Activated CD4-positive, alpha-beta memory T cell treated with anti-CD3 and anti-CD28 coated beads for 36 hours (primary cell): ENCODE data around the gene CDCA8. TPM values are rescaled to one million over a fixed set of nuclear protein-coding genes. Genes with fewer than 3 reads are reported as not detected.
"Not testable (repeated sequence)": the region's sequence is repeated elsewhere in the genome, so short reads cannot be mapped to it uniquely, and the experiment has no call there.

Source experiments
- CTCF ChIA-PET: fragments of 350-600 bp; sonication (Branson Sonifier 250); formaldehyde crosslinking; loops from one replicate; lab custom pipeline; 2021; ENCODE audit warnings: antibody characterized with exemption, inconsistent platforms; lab: Charles Lee
- POLR2A ChIA-PET: fragments of 350-600 bp; sonication (Branson Sonifier 250); formaldehyde crosslinking; loops from one replicate; lab custom pipeline; 2021; ENCODE audit warnings: antibody characterized with exemption; lab: Charles Lee
- DNase-seq: peaks from one replicate; pipeline ENCODE4 v3.0.0-alpha.2; 2020
- H3K27ac Mint-ChIP-seq: one replicate; pipeline ENCODE4 v1.8.0; 2021; ENCODE audit warnings: mixed read lengths
- H3K27me3 Mint-ChIP-seq: one replicate; pipeline ENCODE4 v1.8.0; 2021; ENCODE audit warnings: mixed read lengths
- H3K36me3 Mint-ChIP-seq: one replicate; pipeline ENCODE4 v1.8.0; 2021; ENCODE audit warnings: mixed read lengths
- H3K4me1 Mint-ChIP-seq: one replicate; pipeline ENCODE4 v1.8.0; 2021; ENCODE audit warnings: low read depth, mixed read lengths
- H3K4me3 Mint-ChIP-seq: one replicate; pipeline ENCODE4 v1.8.0; 2021; ENCODE audit warnings: mild to moderate bottlenecking, mixed read lengths
- H3K9me3 Mint-ChIP-seq: one replicate; pipeline ENCODE4 v1.8.0; 2021; ENCODE audit warnings: mixed read lengths
- intact Hi-C: fragments of 100-400 bp; cut with micrococcal nuclease; formaldehyde crosslinking; loops from one replicate; pipeline ENCODE4 v1.15.1; 2023
- total RNA-seq, 2 experiments: library from RNA; stranded (reverse); gene quantifications; one replicate each; pipeline ENCODE4 v1.2.3, GENCODE V29; 2021

Gene CDCA8
- total RNA-seq, 2 experiments from 2014 or later = 55.0 to 56.0 TPM

- DNase-seq = no peak
- Mint-ChIP-seq H3K9me3 (no peaks in the 10 kb centered on the region), H3K4me1 (peaks cover 20% of the 10 kb centered on the region), H3K27me3 (peaks cover 1% of the 10 kb centered on the region), H3K36me3 (no peaks in the 10 kb centered on the region), H3K4me3 (no peak overlapping the region), H3K27ac (no peak overlapping the region)
- ChIA-PET CTCF (interaction anchor here (1.1 to 16.2 kb wide), 2 partner anchors 75 to 189 kb away, joined by 3 to 220 read pairs; no protein-coding TSS in a partner anchor), POLR2A (interaction anchor here (0.7 kb wide), 1 partner anchor 24 kb away, joined by 3 read pairs; no protein-coding TSS in a partner anchor)
- intact Hi-C loops = no loop called here
Observed at GRCh38 chr1:37676281-37677142, 15.8 kb upstream of the CDCA8 start.

- peaks cover 20% of the 10 kb centered on the region for H3K4me1 Mint-ChIP-seq
- H3K4me3 Mint-ChIP-seq = no peak overlapping the region
- H3K27ac Mint-ChIP-seq = no peak overlapping the region
- no peak for DNase-seq
- CTCF ChIA-PET = interaction anchor here (16.2 kb wide), 1 partner anchor 75 kb away, joined by 220 read pairs; no protein-coding TSS in a partner anchor
- peaks cover under 1% of the 10 kb centered on the region for H3K36me3 Mint-ChIP-seq
- POLR2A ChIA-PET = no interaction called here
- H3K9me3 Mint-ChIP-seq = no peaks in the 10 kb centered on the region
- intact Hi-C loops = no loop called here
- H3K27me3 Mint-ChIP-seq = no peaks in the 10 kb centered on the region
Observed at GRCh38 chr1:37677143-37677439, 15.2 kb upstream of the CDCA8 start.

GRCh38 chr1:37677808-37678207 is 14.5 kb upstream of the CDCA8 start:
- H3K9me3 Mint-ChIP-seq = no peaks in the 10 kb centered on the region
- no peak for DNase-seq
- intact Hi-C loops = no loop called here
- peaks cover 20% of the 10 kb centered on the region for H3K4me1 Mint-ChIP-seq
- POLR2A ChIA-PET = no interaction called here
- H3K36me3 Mint-ChIP-seq = peaks cover 4% of the 10 kb centered on the region
- H3K27me3 Mint-ChIP-seq = no peaks in the 10 kb centered on the region
- no peak overlapping the region for H3K4me3 Mint-ChIP-seq
- no peak overlapping the region for H3K27ac Mint-ChIP-seq
- CTCF ChIA-PET = interaction anchor here (1.4 to 16.2 kb wide), 2 partner anchors 76 to 182 kb away, joined by 3 to 220 read pairs; partner anchors contain the start of gene MTF1

GRCh38 chr1:37680933-37681332 is 11.4 kb upstream of the CDCA8 start:
- intact Hi-C loops = no loop called here
- Mint-ChIP-seq H3K4me3 (no peak overlapping the region), H3K27me3 (no peaks in the 10 kb centered on the region), H3K27ac (no peak overlapping the region), H3K4me1 (peaks cover 6% of the 10 kb centered on the region), H3K9me3 (no peaks in the 10 kb centered on the region), H3K36me3 (peaks cover 18% of the 10 kb centered on the region)
- DNase-seq = no peak
- POLR2A ChIA-PET = interaction anchor here (0.6 kb wide), 1 partner anchor 1215 kb away, joined by 3 read pairs; no protein-coding TSS in a partner anchor
- CTCF ChIA-PET = interaction anchor here (0.6 to 16.2 kb wide), 13 partner anchors 10 to 234 kb away, joined by 3 to 220 read pairs (median 6); partner anchors contain the start of gene CDCA8

GRCh38 chr1:37682334-37682987 is 9.9 kb upstream of the CDCA8 start:
- peak; percentile 84 for DNase-seq
- Mint-ChIP-seq H3K4me3 (no peak overlapping the region), H3K9me3 (no peaks in the 10 kb centered on the region), H3K4me1 (peaks cover 2% of the 10 kb centered on the region), H3K36me3 (peaks cover 25% of the 10 kb centered on the region), H3K27me3 (no peaks in the 10 kb centered on the region), H3K27ac (no peak overlapping the region)
- intact Hi-C loops = loop anchor here (1.0 to 2.0 kb wide), 5 partner anchors 79 to 228 kb away; partner anchors contain the start of genes GNL2 and MEAF6
- ChIA-PET CTCF (interaction anchor here (0.6 to 16.2 kb wide), 35 partner anchors 8 to 324 kb away, joined by 3 to 220 read pairs (median 4); partner anchors contain the start of genes CDCA8, GNL2 and MEAF6), POLR2A (interaction anchor here (0.9 to 1.9 kb wide), 2 partner anchors 8 to 126 kb away, joined by 3 to 5 read pairs; partner anchors contain the start of gene YRDC)

- H3K4me3 Mint-ChIP-seq, intact Hi-C loops, H3K9me3 Mint-ChIP-seq, H3K27ac Mint-ChIP-seq, H3K27me3 Mint-ChIP-seq, DNase-seq: not testable (repeated sequence)
- ChIA-PET POLR2A (interaction anchor here (1.9 kb wide), 1 partner anchor 10 kb away, joined by 5 read pairs; no protein-coding TSS in a partner anchor), CTCF (interaction anchor here (0.6 to 16.2 kb wide), 4 partner anchors 82 to 176 kb away, joined by 3 to 220 read pairs (median 20); no protein-coding TSS in a partner anchor)
- Mint-ChIP-seq H3K36me3 (peaks cover 32% of the 10 kb centered on the region), H3K4me1 (peaks cover 17% of the 10 kb centered on the region)
Observed at GRCh38 chr1:37684182-37684581, 8.1 kb upstream of the CDCA8 start.

GRCh38 chr1:37685722-37686121 is 6.6 kb upstream of the CDCA8 start:
- peaks cover 38% of the 10 kb centered on the region for H3K36me3 Mint-ChIP-seq
- intact Hi-C loops = no loop called here
- H3K27ac Mint-ChIP-seq = no peak overlapping the region
- no peaks in the 10 kb centered on the region for H3K9me3 Mint-ChIP-seq
- H3K4me1 Mint-ChIP-seq = peaks cover 26% of the 10 kb centered on the region
- no peak overlapping the region for H3K4me3 Mint-ChIP-seq
- CTCF ChIA-PET = interaction anchor here (0.7 to 16.2 kb wide), 5 partner anchors 84 to 202 kb away, joined by 3 to 220 read pairs (median 3); no protein-coding TSS in a partner anchor
- no peaks in the 10 kb centered on the region for H3K27me3 Mint-ChIP-seq
- POLR2A ChIA-PET = no interaction called here
- no peak for DNase-seq

GRCh38 chr1:37687764-37688163 is 4.6 kb upstream of the CDCA8 start:
- ChIA-PET CTCF (interaction anchor here (0.7 kb wide), 1 partner anchor 85 kb away, joined by 3 read pairs; no protein-coding TSS in a partner anchor), POLR2A (interaction anchor here (1.2 kb wide), 1 partner anchor 214 kb away, joined by 5 read pairs; no protein-coding TSS in a partner anchor)
- H3K9me3 Mint-ChIP-seq, intact Hi-C loops, DNase-seq, H3K4me3 Mint-ChIP-seq, H3K27me3 Mint-ChIP-seq, H3K27ac Mint-ChIP-seq: not testable (repeated sequence)
- Mint-ChIP-seq H3K4me1 (peaks cover 31% of the 10 kb centered on the region), H3K36me3 (peaks cover 36% of the 10 kb centered on the region)

- H3K4me1 Mint-ChIP-seq = peaks cover 31% of the 10 kb centered on the region
- DNase-seq = no peak
- H3K36me3 Mint-ChIP-seq = peaks cover 31% of the 10 kb centered on the region
- no peaks in the 10 kb centered on the region for H3K9me3 Mint-ChIP-seq
- H3K4me3 Mint-ChIP-seq = peak overlapping the region; percentile 97
- ChIA-PET CTCF (interaction anchor here (0.7 to 5.2 kb wide), 9 partner anchors 9 to 174 kb away, joined by 3 to 47 read pairs (median 3); partner anchors contain the start of genes GNL2, MEAF6, MTF1 and YRDC), POLR2A (interaction anchor here (0.9 to 1.3 kb wide), 5 partner anchors 10 to 211 kb away, joined by 3 to 6 read pairs (median 3); partner anchors contain the start of genes GNL2 and MTF1)
- intact Hi-C loops = no loop called here
- no peaks in the 10 kb centered on the region for H3K27me3 Mint-ChIP-seq
- H3K27ac Mint-ChIP-seq = no peak overlapping the region
Observed at GRCh38 chr1:37688926-37689325, 3.4 kb upstream of the CDCA8 start.

GRCh38 chr1:37691497-37692077 is 729 bp upstream of the CDCA8 start:
- peaks cover 31% of the 10 kb centered on the region for H3K4me1 Mint-ChIP-seq
- H3K9me3 Mint-ChIP-seq = no peaks in the 10 kb centered on the region
- CTCF ChIA-PET = interaction anchor here (0.7 to 5.2 kb wide), 7 partner anchors 10 to 1222 kb away, joined by 3 to 47 read pairs (median 4); partner anchors contain the start of genes C1orf122, MTF1 and YRDC
- POLR2A ChIA-PET = interaction anchor here (0.7 to 2.2 kb wide), 6 partner anchors 64 to 321 kb away, joined by 3 to 11 read pairs (median 4); partner anchors contain the start of genes C1orf122, GNL2, UTP11 and YRDC
- H3K36me3 Mint-ChIP-seq = peaks cover 33% of the 10 kb centered on the region
- H3K27ac Mint-ChIP-seq = peak overlapping the region; percentile 88
- peak overlapping the region; percentile 97 for H3K4me3 Mint-ChIP-seq
- intact Hi-C loops = loop anchor here (1.0 to 5.0 kb wide), 10 partner anchors 48 to 301 kb away; partner anchors contain the start of genes GNL2, MEAF6, MTF1 and SF3A3
- no peaks in the 10 kb centered on the region for H3K27me3 Mint-ChIP-seq
- DNase-seq = peak; percentile 49
